Measurements from ENCODE around the gene VAT1. TPM values are rescaled to one million over a fixed set of nuclear protein-coding genes. Genes with fewer than 3 reads are reported as not detected.

Gene VAT1
- total and polyA plus RNA-seq, 9 of the 15 experiments (the other 6 are each of a cell fraction or from before 2014, with no cell fraction given), result 29.4 to 153 (median 66.7) TPM

- TF ChIP-seq RBFOX2 (IDR thresholded peaks at IDR 0.05; ENCODE audit: low read depth, low read length), result peak; percentile 45; the same call in 1 of the 2 replicates
Measured at GRCh38 chr17:43014020-43014648, 8.1 kb downstream of the VAT1 start (continued).

- Histone ChIP-seq H3K27ac (ENCODE audit: extremely low read depth, low read depth, low read length) (no peak overlapping the region), H3K4me2 (ENCODE audit: insufficient read depth, low read length) (no peak overlapping the region), H3K9me3 (replicated peaks; ENCODE audit: control insufficient read depth, insufficient read depth, low read depth, low read length) (no peaks in the 10 kb centered on the region; the same call in 1 of the 2 replicates), H3K9me1 (ENCODE audit: control insufficient read depth, insufficient read depth, low read length) (peaks cover 4% of the 10 kb centered on the region), H3K4me3 (no peak overlapping the region), H3K9ac (ENCODE audit: insufficient read depth in 1 of 2, low read depth in 2 of 2, low read length in 2 of 2) (peak overlapping the region in 1 of 2 experiments; percentile 54; a peak in 2 of 4 replicates), H2AFZ (ENCODE audit: low read depth, low read length) (no peak overlapping the region), H3K79me2 (ENCODE audit: control insufficient read depth, insufficient read depth, low read length) (peaks cover 4% of the 10 kb centered on the region; the same call in 1 of the 3 replicates), H3K4me1 (replicated peaks in 1 of 2; ENCODE audit: control insufficient read depth in 2 of 2, insufficient read depth in 2 of 2, low read length in 2 of 2) (peaks cover 19 to 28% of the 10 kb centered on the region in 2 experiments), H3K36me3 (ENCODE audit: control insufficient read depth, insufficient read depth, low read length) (peaks cover 50% of the 10 kb centered on the region; the same call in 2 of the 3 replicates), H3K27me3 (ENCODE audit: control insufficient read depth in 2 of 2, insufficient read depth in 2 of 2, low read length in 2 of 2) (no peaks in the 10 kb centered on the region), H4K20me1 (replicated peaks; ENCODE audit: control insufficient read depth, insufficient read depth, low read length) (peaks cover 4% of the 10 kb centered on the region; the same call in 1 of the 2 replicates)
- no peak for FAIRE-seq
- ChIA-PET CTCF (ENCODE audit: low intra/inter-chr PET ratio) (no interaction called here), POLR2A (interaction anchor here (0.6 to 2.8 kb wide), 9 partner anchors 9 to 354 kb away, joined by 3 to 22 read pairs (median 4); partner anchors contain the start of genes BECN1, RPL27 and VAT1)
- BruUV-seq (replicated peaks), result TSS peak; percentile 13
- DNase-seq (ENCODE audit: extremely low read depth in 1 of 4, low spot score in 3 of 4), result no peak
- WGBS (ENCODE audit: insufficient coverage, low coverage, missing lambda C conversion rate), result 89% methylated on average over 8 of the region's 8 CpGs
- in situ Hi-C loops (cut with MboI), result loop anchor here (10.0 kb wide), 1 partner anchor 302 kb away; no protein-coding TSS in a partner anchor
- intact Hi-C loops (cut with micrococcal nuclease), result no loop called here
- TF ChIP-seq BRF1 (IDR thresholded peaks at IDR 0.05; ENCODE audit: borderline replicate concordance, extremely low read depth, insufficient read length) (no peak), POLR2G (IDR thresholded peaks at IDR 0.05; ENCODE audit: low read depth, low read length) (peak; percentile 53; the same call in 1 of the 2 replicates), ZFP36 (IDR thresholded peaks at IDR 0.05; ENCODE audit: low read depth, low read length, partially characterized antibody) (no peak), SNIP1 (IDR thresholded peaks at IDR 0.05; ENCODE audit: low read depth) (no peak), GMEB1 (CRISPR knock-in tag; IDR thresholded peaks at IDR 0.05) (no peak), GATAD2A (IDR thresholded peaks at IDR 0.05) (no peak), BRD9 (IDR thresholded peaks at IDR 0.05; ENCODE audit: low read depth, partially characterized antibody) (no peak), SP2 (IDR thresholded peaks at IDR 0.05; ENCODE audit: extremely low read depth, low read depth, low read length, poor library complexity, severe bottlenecking) (no peak)
- ATAC-seq, result no peak
Measured at GRCh38 chr17:43013296-43013695, 8.9 kb downstream of the VAT1 start.

Measured in K562 (cell line).